Measurements from ENCODE around the gene PCDH15.

Gene PCDH15

DNA sequence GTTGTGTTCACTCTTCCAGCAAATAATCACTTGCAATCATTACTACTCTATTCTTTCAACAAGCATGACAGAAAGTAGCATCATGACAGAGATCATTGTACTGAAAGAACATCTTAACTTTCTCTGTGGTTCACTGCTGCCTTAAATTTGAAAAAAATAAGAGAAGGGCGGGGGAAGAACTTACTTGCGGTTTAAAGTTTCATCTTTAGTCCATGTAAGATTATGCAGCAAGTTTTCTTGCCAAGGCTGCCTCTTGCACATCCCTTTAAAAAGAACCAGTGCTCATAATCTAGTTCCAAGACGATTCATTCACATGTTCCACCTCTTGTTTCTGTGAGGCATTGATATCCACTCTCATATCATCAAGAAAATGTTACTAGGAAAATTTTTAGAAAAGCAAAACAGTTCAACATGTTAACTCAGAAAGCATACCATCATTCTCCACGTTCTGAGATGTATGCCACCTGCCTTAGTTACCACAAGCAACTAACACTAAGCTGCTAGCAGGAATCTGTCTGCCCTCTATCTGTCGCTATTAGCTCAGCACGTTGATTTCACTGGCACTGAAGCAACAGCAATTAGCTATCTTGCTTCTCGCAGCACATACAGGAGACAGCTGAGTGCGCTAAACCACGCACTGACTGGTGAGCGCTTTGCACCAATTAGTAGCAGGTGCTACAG is at the start of gene PCDH15:
Gene PCDH15 (minus strand): TSS at position 491 of the 681 bp plus-strand sequence. CDS start 136,969 bp downstream, outside the sequence.
- DNase-seq = no peak

- DNase-seq = no peak
Measured at GRCh38 chr10:54843932-54844331, 42.9 kb upstream of the PCDH15 start.

DNA sequence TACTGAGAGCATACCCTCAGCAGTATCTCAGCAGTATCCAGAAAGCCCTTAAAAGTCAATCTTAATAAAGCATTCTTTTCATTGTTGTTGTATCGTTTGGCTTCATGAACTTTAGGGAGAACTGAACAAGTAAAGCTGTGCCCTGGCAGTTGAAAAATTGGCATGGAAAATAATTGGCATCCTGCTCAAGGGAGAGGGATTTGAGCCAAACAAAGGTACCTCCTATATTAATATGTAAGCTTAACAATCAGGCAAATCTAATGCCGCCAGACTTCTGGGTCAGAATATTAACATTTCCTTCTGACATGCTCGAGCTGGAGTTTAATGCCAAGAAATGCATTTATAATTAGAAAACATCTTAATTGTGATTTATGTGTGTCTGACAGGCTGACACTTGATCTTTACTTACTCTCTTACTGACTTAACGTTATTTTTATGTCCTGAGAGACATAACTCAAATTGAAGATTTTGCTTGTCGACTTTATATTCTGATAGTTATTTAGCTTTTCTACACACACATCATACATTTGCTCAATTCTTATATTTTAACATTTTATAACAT is 42.1 kb upstream of the PCDH15 start:
- no peak for DNase-seq

GRCh38 chr10:54837479-54837878 is 36.4 kb upstream of the PCDH15 start:
- DNase-seq = no peak

DNA sequence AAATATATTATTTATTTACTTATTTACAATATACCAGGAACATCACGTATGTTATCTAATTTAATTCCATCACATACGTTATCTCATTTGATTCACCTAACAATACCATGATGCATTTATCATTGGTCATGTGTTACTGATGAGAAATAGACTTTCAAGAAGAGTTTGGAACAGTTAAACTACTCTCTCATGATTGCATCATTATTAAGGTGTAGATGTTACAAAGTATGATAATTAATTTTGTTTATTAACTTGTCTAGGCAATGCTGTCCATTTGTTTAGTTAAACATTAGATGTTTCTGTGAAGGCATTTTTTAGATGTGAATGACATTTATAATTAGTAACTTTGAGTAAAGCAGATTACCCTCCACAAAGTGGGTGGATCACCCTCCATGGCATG is 32.0 kb upstream of the PCDH15 start:
- no peak for DNase-seq

DNA sequence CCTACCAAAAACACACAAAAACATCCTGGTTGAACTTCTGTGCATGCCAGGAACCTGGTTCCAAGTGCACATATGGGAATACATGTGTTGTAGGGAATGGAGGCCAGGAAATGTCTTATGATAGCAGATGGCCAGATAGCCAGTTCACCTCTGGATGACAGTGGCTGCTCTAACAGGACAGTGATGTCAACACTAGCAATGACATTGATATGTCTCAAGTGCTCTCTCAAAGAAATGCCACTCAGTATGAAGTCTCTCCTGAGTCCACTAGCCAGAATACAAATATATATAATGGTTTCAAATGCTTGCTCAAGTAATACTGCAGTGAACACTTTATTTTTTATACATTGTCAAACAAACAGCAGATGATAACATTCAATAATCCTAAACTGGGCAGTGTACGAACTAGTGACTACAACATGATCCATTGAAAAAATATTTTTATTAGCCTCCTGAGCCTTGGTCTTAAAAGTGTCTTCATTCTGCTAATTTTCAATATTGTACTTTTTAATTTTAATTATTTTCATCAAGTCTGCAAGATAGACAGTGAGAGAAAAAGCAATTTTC is 26.0 kb upstream of the PCDH15 start:
- DNase-seq = no peak

DNA sequence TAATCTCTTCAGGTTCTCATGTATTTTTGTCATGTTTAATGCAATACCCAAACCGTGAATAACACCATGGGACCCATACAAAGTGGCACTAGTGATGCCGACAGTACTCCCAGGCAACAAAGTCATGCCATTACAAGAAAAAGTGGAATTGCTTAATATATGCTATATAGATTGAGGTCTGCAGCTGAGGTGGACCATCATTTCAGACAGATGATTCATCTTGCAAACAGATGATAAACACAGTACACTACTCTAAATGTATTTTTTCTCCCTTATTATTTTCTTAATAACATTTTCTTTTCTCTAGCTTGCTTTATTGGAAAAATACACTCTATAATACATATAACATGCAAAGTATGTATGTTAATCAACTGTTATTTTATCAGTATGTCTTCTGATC is 14.6 kb upstream of the PCDH15 start:
- no peak for DNase-seq

DNA sequence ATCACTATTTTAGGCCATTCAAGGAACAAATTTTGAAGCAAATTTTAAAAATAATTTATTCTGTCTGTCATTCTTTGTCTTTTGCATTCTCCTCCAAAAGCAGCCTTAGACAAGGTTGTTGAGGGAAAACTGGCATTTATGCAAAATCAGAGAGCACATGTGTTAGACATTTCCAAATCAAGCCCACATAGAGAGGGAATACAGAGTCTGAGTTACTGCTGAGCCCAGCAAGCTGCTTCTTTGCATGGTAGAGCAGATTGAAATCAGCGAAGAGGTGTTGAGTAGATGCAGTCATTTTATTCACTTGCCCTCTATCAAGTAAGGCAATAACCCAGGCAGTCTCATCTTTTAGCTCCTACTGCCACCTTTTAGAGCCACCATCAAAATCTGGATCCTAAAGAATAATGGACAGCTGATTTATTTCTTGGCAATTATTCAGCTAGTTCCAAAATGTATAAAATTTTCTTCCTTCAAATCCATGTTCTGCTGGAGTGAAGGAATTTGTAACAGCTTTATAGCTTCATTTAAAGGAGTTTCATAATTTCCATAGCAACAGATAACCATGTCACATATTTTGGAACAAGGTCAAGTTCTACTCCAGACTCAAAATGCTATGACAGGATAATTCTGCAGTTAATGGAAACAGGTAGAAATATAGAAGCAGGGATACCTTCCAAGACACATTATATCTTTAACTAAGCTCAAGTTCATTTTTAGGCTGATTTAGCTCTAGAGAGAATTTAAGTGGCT is 7.3 kb upstream of the PCDH15 start:
- DNase-seq = no peak

DNA sequence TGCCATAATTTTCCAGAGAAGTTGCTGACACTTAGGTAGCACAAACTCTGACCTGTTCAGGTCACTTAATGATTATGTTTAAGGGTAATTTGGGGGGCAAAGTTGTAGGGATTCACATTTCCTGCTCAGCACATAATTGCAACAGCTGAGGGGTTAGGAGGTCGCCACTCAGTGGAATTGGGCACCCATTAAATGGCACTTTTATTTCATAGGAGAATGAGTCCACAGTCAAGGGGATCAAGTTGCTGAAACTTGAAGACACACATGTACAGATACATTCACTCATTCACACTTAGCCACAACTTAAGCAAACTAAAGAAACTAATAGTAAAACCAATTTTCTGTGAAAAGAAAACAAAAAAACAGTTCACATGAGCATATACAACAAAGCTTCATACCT is 1.5 kb downstream of the PCDH15 start:
- DNase-seq = no peak

DNA sequence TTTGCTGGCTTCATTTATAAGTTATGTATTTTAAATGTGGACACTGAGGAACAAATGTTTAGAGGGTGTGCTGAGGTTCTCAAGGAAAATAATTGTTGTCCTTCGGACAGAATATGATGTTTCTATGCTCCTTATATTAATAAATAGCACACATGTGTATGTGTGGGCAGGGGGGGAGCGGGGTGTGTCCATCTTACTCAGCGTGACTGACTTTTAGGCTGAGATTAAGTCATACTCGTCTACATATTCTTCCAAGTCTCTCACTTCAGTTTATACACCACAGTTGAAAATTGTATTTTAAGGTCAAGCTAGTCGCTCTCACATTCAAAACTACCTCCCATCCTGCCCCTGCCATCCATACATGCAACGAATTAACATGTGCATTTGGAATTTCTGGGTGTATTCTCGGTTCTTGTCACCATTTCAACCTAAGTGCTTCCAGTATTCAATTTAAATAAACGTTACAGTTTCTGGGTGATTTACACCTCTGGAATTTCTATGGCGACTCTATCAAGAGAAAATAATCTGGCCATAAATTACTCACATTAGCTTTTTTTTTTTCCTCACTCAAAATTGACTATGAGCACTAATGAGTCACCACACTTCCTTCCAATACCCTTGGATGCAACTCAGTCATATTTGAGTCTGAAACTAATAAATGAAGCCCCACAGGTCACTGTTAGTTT is 3.3 kb downstream of the PCDH15 start:
- DNase-seq = no peak

DNA sequence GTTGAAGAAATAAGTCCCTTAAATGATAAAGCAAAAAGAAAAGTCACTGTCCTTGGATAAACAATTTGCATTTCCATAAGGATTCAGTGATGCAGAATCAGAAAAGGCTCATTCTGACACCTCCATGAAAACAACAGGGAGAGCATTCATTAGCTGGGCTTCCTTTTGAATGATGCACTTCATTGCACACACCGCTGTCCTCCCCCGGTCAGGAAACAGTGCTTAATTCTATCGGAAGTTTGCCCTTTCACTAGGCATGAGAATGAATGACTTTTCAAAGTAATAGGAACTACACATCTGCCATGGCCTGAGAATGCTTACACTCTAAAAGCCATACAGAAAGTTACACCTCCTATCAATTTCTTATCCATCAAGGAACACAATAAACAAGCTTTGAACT is 4.2 kb downstream of the PCDH15 start:
- no peak for DNase-seq

GRCh38 chr10:54776622-54777021 is 24.4 kb downstream of the PCDH15 start:
- DNase-seq = no peak

- no peak for DNase-seq
Measured at GRCh38 chr10:54772468-54773122, 28.4 kb downstream of the PCDH15 start.

GRCh38 chr10:54769051-54769450 is 32.0 kb downstream of the PCDH15 start:
- no peak for DNase-seq

DNA sequence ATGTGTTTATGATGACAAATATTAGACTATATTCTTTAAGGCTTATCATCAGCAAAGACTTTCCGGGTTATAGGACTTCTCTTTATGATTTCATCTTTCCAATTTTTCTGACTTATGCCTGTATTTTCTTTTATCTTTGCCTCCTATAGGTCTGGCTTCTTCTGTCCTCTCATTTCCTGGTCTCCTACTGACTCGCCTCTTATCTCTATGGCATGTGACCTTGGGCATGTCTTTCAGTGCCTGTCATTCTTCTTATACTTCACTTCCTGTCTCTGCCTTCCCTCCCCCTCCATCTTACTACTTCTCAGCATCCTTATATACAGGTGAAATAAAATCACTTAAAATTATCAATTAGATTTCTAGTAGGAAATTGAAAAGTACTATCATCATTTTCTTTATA is 42.2 kb downstream of the PCDH15 start:
- no peak for DNase-seq

GRCh38 chr10:54749623-54750022 is 51.4 kb downstream of the PCDH15 start:
- DNase-seq = no peak

GRCh38 chr10:54745436-54745835 is 55.6 kb downstream of the PCDH15 start:
- no peak for DNase-seq

DNA sequence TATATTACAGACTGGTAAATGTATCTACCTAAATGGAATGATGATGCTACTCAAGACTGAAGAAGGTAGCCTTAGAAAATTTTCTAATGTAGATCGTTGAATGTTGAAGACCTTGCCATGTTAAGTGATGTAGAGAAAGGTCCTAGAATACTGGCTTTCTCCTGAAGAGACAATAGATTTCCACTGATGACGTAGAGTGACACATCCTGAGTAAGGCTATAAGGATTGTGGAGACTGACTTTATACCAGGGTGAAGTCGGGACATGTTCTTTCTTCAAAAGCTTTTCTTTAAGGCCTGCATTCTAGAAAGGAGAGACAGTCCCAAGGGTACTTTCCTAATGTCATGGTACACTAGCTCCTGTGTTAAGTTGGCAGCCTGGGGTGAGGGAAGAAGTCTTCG is 58.6 kb downstream of the PCDH15 start:
- no peak for DNase-seq

DNA sequence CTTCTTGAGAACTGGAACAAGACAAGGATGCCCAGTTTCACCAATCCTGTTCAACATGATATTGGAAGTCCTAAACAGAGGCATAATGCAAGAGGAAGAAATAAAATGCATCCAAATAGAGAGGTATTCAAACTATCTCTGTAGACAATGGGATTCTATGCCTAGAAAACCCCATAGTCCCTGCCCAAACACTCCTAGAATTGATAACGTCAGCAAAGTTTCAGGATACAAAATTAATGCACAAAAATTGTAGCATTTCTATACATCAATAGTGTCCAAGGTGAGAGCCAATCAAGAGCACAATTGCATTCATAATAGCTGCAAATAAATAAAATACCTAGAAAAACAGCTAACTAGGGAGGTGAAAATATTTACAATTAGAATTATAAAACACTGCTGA is 72.5 kb downstream of the PCDH15 start:
- DNase-seq = no peak

DNA sequence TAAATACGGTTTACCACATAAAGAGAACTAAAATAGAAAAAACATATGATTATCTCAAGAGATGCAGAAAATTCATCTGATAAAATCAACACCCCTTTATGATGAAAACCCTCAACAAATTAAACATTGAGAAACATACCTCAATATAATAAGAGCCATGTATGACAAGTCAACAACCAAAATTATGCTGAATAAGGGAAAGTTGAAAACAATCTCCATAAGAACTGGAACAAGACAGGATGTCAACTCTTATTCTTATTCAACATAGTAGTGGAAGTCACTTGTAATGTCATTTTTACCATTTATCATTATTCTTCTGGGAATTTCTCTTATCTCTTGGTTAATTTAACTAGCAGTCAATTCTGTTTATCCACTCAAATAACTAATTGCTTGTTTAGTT is 79.0 kb downstream of the PCDH15 start:
- DNase-seq = no peak

DNA sequence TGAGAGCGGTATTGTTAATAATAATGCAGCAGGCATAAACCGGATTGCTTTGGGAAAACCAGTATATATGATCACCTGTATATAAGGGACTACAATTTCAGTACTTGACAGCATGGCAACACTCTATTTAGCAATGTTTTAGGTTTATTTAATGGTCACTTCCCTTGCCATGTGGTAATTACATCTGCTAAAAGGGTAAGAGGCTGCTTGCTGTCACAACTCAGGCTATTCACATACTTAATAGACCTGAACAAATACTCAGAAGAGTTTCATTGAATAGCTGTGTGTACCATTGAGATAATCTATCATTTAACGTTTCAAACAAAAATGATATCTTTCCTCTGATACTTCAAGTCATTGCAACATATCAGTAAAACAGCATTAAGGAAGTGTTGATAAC is 90.1 kb downstream of the PCDH15 start:
- no peak for DNase-seq

DNA sequence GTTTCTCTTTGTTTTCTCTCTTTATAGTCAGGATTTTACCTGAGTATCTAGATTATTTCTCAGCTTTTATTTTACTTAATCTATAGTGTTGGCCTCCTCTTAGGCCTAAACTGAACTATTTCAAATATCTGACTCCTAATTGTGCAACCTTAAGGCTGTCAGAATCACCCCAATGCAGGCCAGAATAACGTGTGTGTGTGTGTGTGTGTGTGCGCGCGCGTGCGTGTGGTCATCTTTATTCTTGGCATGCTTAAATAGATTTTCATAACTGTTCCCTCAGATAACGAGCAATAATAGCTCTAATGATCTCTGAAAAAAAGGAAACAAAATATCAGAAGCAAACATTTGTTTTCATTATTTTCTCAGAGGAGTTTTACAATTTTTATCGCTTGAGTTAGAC is 92.4 kb downstream of the PCDH15 start:
- DNase-seq = no peak

GRCh38 chr10:54708021-54708420 is 93.0 kb downstream of the PCDH15 start:
- DNase-seq = no peak
